SK-N-MC (cell line): Measurements from ENCODE around the gene SWAP70.
A peak's percentile ranks its signal among the peaks of the same experiment; 100 is the strongest.

ENCODE experiments used
- DNase-seq: peaks from one replicate; pipeline ENCODE4 v3.0.0-alpha.2; 2011; ENCODE audit warnings: low read depth, low spot score
- H3K27ac ChIP-seq: fragments of 200-600 bp; sonication (generic); 2 replicates; pipeline ENCODE4 v1.5.1; 2016; ENCODE audit warnings: mixed run types
- H3K36me3 ChIP-seq: fragments of 200-600 bp; sonication (generic); 2 replicates; pipeline ENCODE4 v1.6.1; 2017; ENCODE audit warnings: antibody characterized with exemption, low read length, mixed read lengths; ENCODE audit not compliant: insufficient read depth
- H3K4me3 ChIP-seq: fragments of 200-600 bp; sonication (generic); 2 replicates; pipeline ENCODE4 v1.5.1; 2016
- H3K9ac ChIP-seq: fragments of 200-600 bp; sonication (generic); 2 replicates; pipeline ENCODE4 v1.8.0; 2017; ENCODE audit warnings: mixed run types, mixed read lengths; ENCODE audit not compliant: insufficient read length
- H3K9me3 ChIP-seq: fragments of 200-600 bp; sonication (generic); 2 replicates; pipeline ENCODE4 v1.6.1; 2017; ENCODE audit warnings: low read depth, mild to moderate bottlenecking, antibody characterized with exemption, low read length, moderate library complexity, mixed read lengths
- EZH2 ChIP-seq: fragments of 200-600 bp; sonication (generic); IDR thresholded peaks from one replicate; pipeline ENCODE4 v1.6.1; 2017; ENCODE audit warnings: antibody characterized with exemption
- FOXP2 ChIP-seq: optimal IDR thresholded peaks from 2 replicates; pipeline ENCODE3; 2011; ENCODE audit warnings: mild to moderate bottlenecking, moderate library complexity; ENCODE audit not compliant: insufficient read depth; ENCODE audit errors: extremely low read length, control extremely low read depth
- POLR2AphosphoS5 ChIP-seq: IDR thresholded peaks from 2 replicates; pipeline ENCODE4 v1.6.1; 2012; ENCODE audit warnings: mild to moderate bottlenecking, low read depth, low read length, borderline replicate concordance

The SWAP70 gene

GRCh38 chr11:9660886-9661285 is 3.0 kb upstream of the SWAP70 start:
- peaks cover 4% of the 10 kb centered on the region; the same call in 1 of the 2 replicates for H3K9me3 ChIP-seq
- H3K27ac ChIP-seq: no peak overlapping the region
- H3K36me3 ChIP-seq: no peaks in the 10 kb centered on the region; the same call in 1 of the 2 replicates
- no peak overlapping the region for H3K4me3 ChIP-seq
- TF ChIP-seq FOXP2: no peak
- no peak for TF ChIP-seq POLR2AphosphoS5
- no peak for TF ChIP-seq EZH2
- DNase-seq: no peak
- no peak overlapping the region for H3K9ac ChIP-seq

DNA sequence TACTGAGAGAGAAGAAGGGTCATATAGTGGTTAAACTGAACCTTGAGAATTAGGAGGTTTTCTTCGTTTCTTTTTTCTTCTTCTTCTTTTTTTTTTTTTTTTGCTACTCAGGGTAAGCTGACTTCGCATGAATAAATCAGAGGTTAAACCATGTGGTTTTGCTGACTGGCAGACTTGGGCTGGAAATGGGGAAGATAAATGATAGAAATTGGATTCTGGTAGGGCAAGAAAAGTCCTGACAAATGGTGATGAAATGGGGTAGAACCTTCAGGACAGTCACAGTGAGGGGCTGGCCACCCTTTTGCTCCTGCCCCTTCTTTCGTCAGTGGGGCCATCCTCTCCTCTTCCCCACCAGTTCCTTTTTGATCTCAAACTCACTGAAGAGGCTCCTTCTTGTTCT is 1.6 kb upstream of the SWAP70 start:
- H3K36me3 ChIP-seq: no peaks in the 10 kb centered on the region; the same call in none of the 2 replicates
- H3K9ac ChIP-seq: no peak overlapping the region
- no peaks in the 10 kb centered on the region for H3K9me3 ChIP-seq
- peak overlapping the region; percentile 26; the same call in 1 of the 2 replicates for H3K27ac ChIP-seq
- DNase-seq: no peak
- no peak for TF ChIP-seq EZH2
- TF ChIP-seq FOXP2: no peak
- TF ChIP-seq POLR2AphosphoS5: no peak
- H3K4me3 ChIP-seq: no peak overlapping the region

DNA sequence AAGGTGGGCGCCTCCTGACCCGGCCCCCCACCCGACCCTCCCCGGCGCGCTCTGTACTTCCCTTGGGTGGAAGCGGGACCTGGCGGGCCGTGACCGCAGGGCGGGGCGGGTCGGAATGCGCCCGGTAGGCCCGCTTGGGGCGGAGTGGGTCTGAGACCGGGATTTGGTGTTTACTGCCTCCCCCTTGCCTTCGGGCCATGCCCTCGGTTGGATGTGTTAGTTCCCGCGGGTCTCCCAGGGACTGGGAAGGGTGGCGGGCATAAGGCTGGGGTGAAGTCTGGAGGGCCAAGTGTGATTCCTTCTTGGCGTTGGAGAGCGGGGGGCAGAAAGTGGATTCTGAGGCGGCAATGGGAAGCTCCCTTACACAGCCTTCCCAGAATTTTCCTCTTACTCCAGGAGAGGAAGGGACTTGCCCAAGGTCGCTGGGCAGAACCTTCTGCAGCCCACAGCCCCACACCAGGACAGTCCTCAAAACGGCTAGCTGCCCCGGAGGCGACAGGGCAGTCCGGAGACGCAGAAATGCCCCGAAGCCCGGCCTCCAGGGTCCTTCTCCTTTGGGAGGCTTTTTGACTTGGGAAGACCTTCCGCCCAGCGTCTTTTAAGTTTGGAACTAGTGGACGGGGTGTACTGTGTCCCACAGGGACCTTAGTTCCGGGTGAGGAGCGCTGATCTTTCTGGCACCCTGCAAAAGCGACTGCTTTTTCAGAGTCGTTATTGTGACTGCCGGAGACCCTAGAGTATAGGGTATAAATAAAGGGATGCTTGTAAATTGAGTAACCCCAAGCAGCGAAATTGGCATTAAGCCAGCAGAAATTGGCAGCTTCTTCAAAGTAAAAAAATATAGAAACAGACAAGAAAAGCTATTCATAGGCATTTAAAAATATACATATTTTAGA is 647 bp downstream of the SWAP70 start:
- TF ChIP-seq FOXP2: no peak
- Histone ChIP-seq H3K9ac (peak overlapping the region; percentile 79), H3K4me3 (peak overlapping the region; percentile 89), H3K9me3 (no peaks in the 10 kb centered on the region), H3K36me3 (no peaks in the 10 kb centered on the region; the same call in none of the 2 replicates), H3K27ac (no peak overlapping the region)
- DNase-seq: peak; percentile 35

DNA sequence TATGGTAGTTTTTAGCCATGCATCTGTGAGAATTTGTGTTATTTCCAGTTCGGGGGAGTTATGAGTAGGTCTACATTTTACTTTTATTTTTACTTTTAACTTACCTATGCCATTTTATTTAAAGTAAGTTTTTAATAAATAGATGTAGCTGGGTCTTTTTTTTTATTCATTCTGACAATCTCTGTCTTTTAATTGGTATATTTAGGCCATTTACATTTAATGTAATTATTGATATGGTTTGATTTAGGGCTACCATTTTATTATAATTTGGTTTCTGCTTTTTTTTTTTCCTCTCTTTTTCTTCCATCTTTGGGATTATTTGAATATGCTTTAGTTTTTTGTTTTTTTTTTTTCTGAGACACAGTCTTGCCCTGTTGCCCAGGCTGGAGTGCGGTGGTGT is 1.9 kb downstream of the SWAP70 start:
- Histone ChIP-seq H3K4me3 (peak overlapping the region; percentile 89; the same call in 1 of the 2 replicates), H3K27ac (no peak overlapping the region), H3K36me3 (no peaks in the 10 kb centered on the region; the same call in none of the 2 replicates), H3K9ac (no peak overlapping the region), H3K9me3 (no peaks in the 10 kb centered on the region)
- no peak for DNase-seq
- no peak for TF ChIP-seq FOXP2
- TF ChIP-seq EZH2: no peak
- TF ChIP-seq POLR2AphosphoS5: no peak

DNA sequence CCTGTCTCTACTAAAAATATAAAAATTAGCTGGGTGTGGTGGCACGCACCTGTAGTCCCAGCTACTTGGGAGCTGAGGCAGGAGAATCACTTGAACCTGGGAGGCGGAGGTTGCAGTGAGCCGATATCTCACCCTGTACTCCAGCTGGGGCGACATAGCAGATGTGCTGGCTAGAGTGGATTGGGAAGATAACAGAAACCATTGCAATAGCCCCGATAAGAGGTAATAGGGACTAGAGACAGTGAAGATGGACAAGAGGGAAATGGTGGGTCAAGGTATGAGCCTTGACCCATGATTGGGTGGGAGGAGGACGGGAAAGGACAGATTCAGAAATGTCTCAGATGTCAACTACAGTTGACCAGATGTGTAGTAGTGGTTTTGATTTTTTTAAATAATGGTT is 6.1 kb downstream of the SWAP70 start:
- DNase-seq: no peak
- Histone ChIP-seq H3K9me3 (no peaks in the 10 kb centered on the region), H3K36me3 (no peaks in the 10 kb centered on the region; the same call in none of the 2 replicates), H3K4me3 (no peak overlapping the region), H3K27ac (no peak overlapping the region), H3K9ac (no peak overlapping the region)
- TF ChIP-seq POLR2AphosphoS5 (no peak), FOXP2 (no peak), EZH2 (no peak)

- Histone ChIP-seq H3K36me3 (no peaks in the 10 kb centered on the region; the same call in 1 of the 2 replicates), H3K27ac (no peak overlapping the region), H3K9me3 (no peaks in the 10 kb centered on the region), H3K4me3 (no peak overlapping the region), H3K9ac (no peak overlapping the region)
- no peak for DNase-seq
- TF ChIP-seq FOXP2: no peak
- no peak for TF ChIP-seq POLR2AphosphoS5
- TF ChIP-seq EZH2: no peak
Measured at GRCh38 chr11:9672288-9672916, 8.5 kb downstream of the SWAP70 start.

DNA sequence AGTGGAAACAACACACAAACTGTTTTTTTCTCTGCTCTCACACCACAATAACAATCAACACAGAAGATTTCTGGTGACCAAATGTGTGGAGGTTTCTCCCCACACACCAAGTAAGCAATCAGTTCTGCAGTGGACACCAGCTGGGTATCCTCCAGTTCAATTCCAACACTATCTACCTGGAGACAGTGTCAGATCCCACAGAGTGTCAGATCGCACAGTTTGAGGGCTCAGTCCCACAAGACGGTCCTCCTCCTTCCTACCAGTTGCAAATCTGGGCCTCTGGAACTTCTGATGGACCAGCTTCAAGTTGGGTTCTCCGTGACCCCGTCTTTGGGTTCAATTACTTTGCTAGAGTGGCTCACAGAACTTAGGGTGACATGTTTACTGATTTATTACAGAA is 9.0 kb downstream of the SWAP70 start:
- Histone ChIP-seq H3K9me3 (no peaks in the 10 kb centered on the region), H3K4me3 (no peak overlapping the region), H3K36me3 (no peaks in the 10 kb centered on the region), H3K27ac (no peak overlapping the region), H3K9ac (no peak overlapping the region)
- no peak for DNase-seq
- TF ChIP-seq POLR2AphosphoS5: no peak
- no peak for TF ChIP-seq EZH2
- TF ChIP-seq FOXP2: no peak

DNA sequence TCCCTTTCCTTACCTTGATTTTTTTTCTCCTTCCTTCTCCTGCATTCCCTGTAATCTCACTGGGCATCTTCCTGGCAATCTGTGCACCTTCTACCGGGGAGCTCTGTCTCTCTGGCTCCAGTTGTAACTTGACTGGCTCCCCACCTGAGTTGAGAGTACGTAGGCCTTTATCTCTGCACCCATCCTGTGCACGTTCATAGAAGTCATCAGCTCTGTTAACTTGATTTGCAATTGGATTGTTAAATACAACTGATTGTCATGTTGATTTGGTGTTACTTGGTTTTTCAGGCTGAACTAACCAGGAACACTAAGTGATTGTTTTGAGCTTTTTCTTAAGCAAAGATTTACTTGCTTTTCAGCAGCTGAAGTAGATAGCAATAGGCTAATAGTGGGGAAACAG is 11.8 kb downstream of the SWAP70 start:
- TF ChIP-seq FOXP2 (no peak), POLR2AphosphoS5 (no peak), EZH2 (no peak)
- Histone ChIP-seq H3K9ac (no peak overlapping the region), H3K4me3 (no peak overlapping the region), H3K9me3 (no peaks in the 10 kb centered on the region), H3K27ac (no peak overlapping the region), H3K36me3 (no peaks in the 10 kb centered on the region)
- DNase-seq: no peak
